ENCODE data around the gene RNF180.

Gene RNF180

DNA sequence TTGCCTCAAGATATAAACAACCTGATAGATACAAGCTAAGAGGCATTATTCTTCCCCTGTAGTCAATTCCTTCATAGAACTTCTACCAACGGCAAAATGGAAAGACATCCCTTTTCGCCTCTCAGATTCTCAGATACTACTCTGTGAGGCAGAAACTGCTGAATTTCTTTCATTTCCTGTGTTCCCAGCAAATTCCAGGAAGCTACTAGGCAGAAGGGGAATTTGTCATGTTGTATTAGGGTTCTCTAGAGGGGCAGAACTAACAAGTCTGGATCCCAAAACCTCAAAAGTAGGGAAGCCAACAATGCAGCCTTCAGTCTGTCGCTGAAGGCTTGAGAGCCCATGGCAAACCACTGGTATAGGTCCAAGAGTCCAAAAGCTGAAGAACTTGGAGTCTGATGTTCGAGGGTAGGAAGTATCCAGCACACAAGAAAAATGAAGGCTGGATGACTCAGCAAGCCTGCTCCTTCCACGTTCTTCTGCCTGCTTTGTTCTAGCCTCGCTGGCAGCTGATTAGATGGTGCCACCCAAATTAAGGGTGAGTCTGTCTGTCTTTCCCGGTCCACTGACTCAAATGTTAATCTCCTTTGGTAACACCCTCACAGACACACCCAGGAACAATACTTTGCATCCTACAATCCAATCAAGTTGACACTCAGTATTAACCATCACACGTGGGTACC is 15.2 kb downstream of the RNF180 start:
- DNase-seq (ENCODE audit: low spot score), result no peak
- TF ChIP-seq, protein P1, sequence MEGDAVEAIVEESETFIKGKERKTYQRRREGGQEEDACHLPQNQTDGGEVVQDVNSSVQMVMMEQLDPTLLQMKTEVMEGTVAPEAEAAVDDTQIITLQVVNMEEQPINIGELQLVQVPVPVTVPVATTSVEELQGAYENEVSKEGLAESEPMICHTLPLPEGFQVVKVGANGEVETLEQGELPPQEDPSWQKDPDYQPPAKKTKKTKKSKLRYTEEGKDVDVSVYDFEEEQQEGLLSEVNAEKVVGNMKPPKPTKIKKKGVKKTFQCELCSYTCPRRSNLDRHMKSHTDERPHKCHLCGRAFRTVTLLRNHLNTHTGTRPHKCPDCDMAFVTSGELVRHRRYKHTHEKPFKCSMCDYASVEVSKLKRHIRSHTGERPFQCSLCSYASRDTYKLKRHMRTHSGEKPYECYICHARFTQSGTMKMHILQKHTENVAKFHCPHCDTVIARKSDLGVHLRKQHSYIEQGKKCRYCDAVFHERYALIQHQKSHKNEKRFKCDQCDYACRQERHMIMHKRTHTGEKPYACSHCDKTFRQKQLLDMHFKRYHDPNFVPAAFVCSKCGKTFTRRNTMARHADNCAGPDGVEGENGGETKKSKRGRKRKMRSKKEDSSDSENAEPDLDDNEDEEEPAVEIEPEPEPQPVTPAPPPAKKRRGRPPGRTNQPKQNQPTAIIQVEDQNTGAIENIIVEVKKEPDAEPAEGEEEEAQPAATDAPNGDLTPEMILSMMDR (IDR thresholded peaks at IDR 0.05; ENCODE audit: extremely low read depth, missing control alignments), result no peak

DNA sequence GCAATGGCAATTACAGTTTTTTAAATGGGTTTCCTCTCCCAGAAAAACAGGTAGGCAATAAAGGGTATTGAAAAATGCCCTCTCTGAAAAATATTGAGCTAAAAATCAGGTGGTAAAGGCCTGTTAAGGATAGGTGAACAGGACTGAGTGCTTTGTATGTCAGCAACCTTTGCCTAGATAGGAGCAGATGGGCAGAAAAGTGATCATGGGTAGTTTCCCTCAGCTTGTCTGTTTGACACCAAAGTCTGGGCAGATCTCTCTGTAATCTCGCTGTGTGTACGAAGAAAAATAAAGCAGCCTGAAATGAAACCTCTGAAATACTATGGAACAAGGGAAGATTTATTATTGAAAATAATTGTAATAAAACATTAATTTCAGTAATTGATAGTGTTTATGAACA is 15.8 kb downstream of the RNF180 start:
- DNase-seq (ENCODE audit: low spot score), result no peak
- TF ChIP-seq, protein P1 (IDR thresholded peaks at IDR 0.05; ENCODE audit: extremely low read depth, missing control alignments), result no peak

- DNase-seq (ENCODE audit: low spot score), result no peak
- TF ChIP-seq, protein P1 (IDR thresholded peaks at IDR 0.05; ENCODE audit: extremely low read depth, missing control alignments), result no peak
These were observed 18.3 kb downstream of the RNF180 start for GRCh38 chr5:64183956-64184355.

GRCh38 chr5:64184832-64185231 is 19.2 kb downstream of the RNF180 start:
- TF ChIP-seq, protein P1 (IDR thresholded peaks at IDR 0.05; ENCODE audit: extremely low read depth, missing control alignments), result no peak

GRCh38 chr5:64188776-64189175 is 23.1 kb downstream of the RNF180 start:
- no peak for DNase-seq (ENCODE audit: low spot score)
- TF ChIP-seq, protein P1 (IDR thresholded peaks at IDR 0.05; ENCODE audit: extremely low read depth, missing control alignments), result no peak

More at GRCh38 chr5:64184832-64185231, 19.2 kb downstream of the RNF180 start:
- no peak for DNase-seq (ENCODE audit: low spot score)

- TF ChIP-seq, protein P1 (IDR thresholded peaks at IDR 0.05; ENCODE audit: extremely low read depth, missing control alignments), result no peak
- DNase-seq (ENCODE audit: low spot score), result no peak
These were observed 25.1 kb downstream of the RNF180 start for GRCh38 chr5:64190562-64191306.

- DNase-seq (ENCODE audit: low spot score), result no peak
- TF ChIP-seq, protein P1 (IDR thresholded peaks at IDR 0.05; ENCODE audit: extremely low read depth, missing control alignments), result no peak
These were observed 30.3 kb downstream of the RNF180 start for GRCh38 chr5:64195981-64196380.

Measured in GM20000 (cell line).